Activated CD4-positive, alpha-beta memory T cell treated with anti-CD3 and anti-CD28 coated beads, Interleukin-2, amount 10 ng/mL, durations not matched to agents 7 days and 5 days (primary cell): ENCODE measurements around the gene KLK3. TPM values are rescaled to one million over a fixed set of nuclear protein-coding genes. Genes with fewer than 3 reads are reported as not detected.

ENCODE experiments used
- CTCF ChIA-PET: fragments of 350-600 bp; sonication (Branson Sonifier 250); formaldehyde crosslinking; loops from one replicate; lab custom pipeline; 2021; ENCODE audit warnings: antibody characterized with exemption, inconsistent platforms; lab: Charles Lee
- POLR2A ChIA-PET: fragments of 350-600 bp; sonication (Branson Sonifier 250); formaldehyde crosslinking; loops from one replicate; lab custom pipeline; 2021; ENCODE audit warnings: antibody characterized with exemption; lab: Charles Lee
- DNase-seq: peaks from one replicate; pipeline ENCODE4 v3.0.0-alpha.2; 2020
- H3K27ac Mint-ChIP-seq: one replicate; pipeline ENCODE4 v1.8.0; 2021; ENCODE audit warnings: mild to moderate bottlenecking, mixed read lengths
- H3K27me3 Mint-ChIP-seq: one replicate; pipeline ENCODE4 v1.8.0; 2021; ENCODE audit warnings: mixed read lengths
- H3K36me3 Mint-ChIP-seq: one replicate; pipeline ENCODE4 v1.8.0; 2021; ENCODE audit warnings: low read depth, mixed read lengths
- H3K4me1 Mint-ChIP-seq: one replicate; pipeline ENCODE4 v1.8.0; 2021; ENCODE audit warnings: mixed read lengths
- H3K4me3 Mint-ChIP-seq: one replicate; pipeline ENCODE4 v1.8.0; 2021; ENCODE audit warnings: mild to moderate bottlenecking, mixed read lengths
- H3K9me3 Mint-ChIP-seq: one replicate; pipeline ENCODE4 v1.8.0; 2021; ENCODE audit warnings: mixed read lengths
- total RNA-seq, 2 experiments: library from RNA; stranded (reverse); gene quantifications; one replicate each; pipeline ENCODE4 v1.2.3, GENCODE V29; 2021

KLK3 gene
- total RNA-seq, 2 experiments from 2014 or later: not detected

DNA sequence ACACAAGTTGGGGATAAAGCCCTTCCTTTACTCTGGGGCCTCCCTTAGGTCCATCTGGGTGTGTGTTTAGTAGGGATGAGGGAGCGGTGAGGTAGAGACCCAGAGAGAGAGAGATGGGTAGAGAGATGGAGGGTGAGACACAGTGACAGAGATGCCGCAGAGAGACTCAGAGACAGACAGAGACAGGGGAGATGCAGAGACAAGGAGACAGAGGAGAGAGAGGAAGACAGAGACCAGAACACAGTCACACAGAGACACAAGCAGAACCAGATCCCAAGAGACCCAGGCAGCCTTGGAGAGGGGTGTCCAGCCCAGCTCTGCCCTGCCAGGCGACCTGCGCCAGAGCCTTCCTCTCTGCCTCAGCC, 33.5 kb upstream of the KLK3 start:
- H3K9me3 Mint-ChIP-seq: no peaks in the 10 kb centered on the region
- no peak overlapping the region for H3K27ac Mint-ChIP-seq
- peaks cover 37% of the 10 kb centered on the region for H3K27me3 Mint-ChIP-seq
- no peak for DNase-seq
- H3K4me1 Mint-ChIP-seq: peaks cover 43% of the 10 kb centered on the region
- no peak overlapping the region for H3K4me3 Mint-ChIP-seq
- no peaks in the 10 kb centered on the region for H3K36me3 Mint-ChIP-seq
- ChIA-PET POLR2A (interaction anchor here (1.8 kb wide), 1 partner anchor 18 kb away, joined by 8 read pairs; no protein-coding TSS in a partner anchor), CTCF (no interaction called here)

DNA sequence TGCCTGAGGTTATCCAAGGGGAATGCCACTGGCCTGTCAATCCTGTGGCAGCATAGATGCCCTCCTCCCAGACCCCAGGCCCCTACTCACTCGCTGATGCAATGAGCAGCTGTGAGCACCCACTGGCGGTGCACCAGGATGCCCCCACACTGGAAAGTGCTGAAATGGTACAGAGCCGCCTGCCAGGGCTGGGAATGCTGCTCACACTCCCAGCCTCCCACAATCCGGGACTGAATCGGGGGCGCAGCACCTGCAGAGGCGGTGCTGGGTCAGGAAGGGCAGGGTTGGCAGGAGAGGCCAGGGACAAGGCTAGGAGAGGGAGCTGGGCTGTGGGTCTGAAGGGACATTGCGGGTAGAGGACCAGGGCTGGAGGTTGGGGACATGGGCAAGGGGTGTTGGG, 33.1 kb upstream of the KLK3 start:
- ChIA-PET CTCF (no interaction called here), POLR2A (interaction anchor here (1.8 kb wide), 1 partner anchor 18 kb away, joined by 8 read pairs; no protein-coding TSS in a partner anchor)
- no peaks in the 10 kb centered on the region for H3K9me3 Mint-ChIP-seq
- DNase-seq: no peak
- no peaks in the 10 kb centered on the region for H3K36me3 Mint-ChIP-seq
- H3K4me1 Mint-ChIP-seq: peaks cover 43% of the 10 kb centered on the region
- H3K27me3 Mint-ChIP-seq: peaks cover 41% of the 10 kb centered on the region
- no peak overlapping the region for H3K27ac Mint-ChIP-seq
- no peak overlapping the region for H3K4me3 Mint-ChIP-seq

DNA sequence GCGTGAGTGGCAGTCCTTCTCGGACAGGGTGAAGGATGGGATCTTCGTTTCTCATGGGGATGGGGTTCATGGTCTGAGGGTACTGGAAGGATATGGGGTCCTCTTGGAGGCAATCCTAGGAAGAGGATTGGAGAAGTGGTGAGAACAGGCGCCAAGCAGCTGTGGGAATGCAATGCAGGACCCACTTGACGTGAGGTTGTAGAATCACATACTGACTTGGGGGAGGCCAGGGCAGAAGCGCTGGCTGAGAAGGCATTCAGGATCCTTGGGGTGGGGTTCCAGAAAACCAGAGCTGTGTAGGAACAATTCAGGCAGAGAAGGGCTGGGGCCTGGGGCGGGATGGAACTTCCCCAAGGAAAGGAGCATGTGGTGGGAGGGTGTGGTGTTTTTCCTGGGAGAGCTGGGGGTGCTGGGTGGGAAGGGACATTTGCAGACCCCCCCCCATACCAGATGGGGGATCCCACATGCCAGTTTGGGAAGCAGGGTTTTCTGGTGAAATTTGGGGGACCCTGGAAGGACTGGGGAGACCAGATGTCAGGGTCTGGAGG, 32.0 kb upstream of the KLK3 start:
- peaks cover 43% of the 10 kb centered on the region for H3K27me3 Mint-ChIP-seq
- DNase-seq: no peak
- no peaks in the 10 kb centered on the region for H3K9me3 Mint-ChIP-seq
- no peak overlapping the region for H3K4me3 Mint-ChIP-seq
- no peaks in the 10 kb centered on the region for H3K36me3 Mint-ChIP-seq
- no peak overlapping the region for H3K27ac Mint-ChIP-seq
- CTCF ChIA-PET: no interaction called here
- POLR2A ChIA-PET: no interaction called here
- peaks cover 34% of the 10 kb centered on the region for H3K4me1 Mint-ChIP-seq

DNA sequence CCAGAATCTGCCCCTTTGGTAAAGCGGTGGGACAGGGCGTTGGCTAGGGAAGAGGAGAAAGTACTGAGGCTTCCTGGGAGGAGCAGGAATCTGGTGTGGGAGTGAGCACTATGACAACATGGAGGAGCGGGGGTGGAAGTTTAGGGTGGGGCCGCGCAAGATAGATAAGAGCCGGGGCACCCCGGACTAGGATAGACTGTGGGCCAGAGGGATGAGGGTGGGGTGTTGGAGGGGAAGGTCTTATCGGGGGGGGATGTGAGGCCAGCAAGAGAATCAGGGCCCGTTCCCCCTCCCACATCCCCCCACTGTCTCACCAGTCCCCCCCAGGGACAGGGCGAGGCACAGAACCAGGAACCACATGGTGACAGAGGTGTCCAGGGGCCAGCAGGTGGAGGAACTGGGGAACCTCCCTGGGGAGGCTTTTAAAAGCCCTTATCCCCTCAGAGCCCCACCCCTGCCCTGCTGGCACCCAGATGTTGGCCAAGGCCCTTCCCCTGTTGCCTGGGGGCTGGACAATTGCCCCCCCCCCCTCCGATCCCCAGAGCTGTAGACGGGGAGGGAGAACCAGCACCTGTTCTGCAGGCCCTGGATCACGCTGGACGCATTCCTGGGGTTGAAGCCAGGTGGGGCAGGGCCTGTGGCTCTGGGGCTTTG, 31.2 kb upstream of the KLK3 start, which contains the start of gene KLK1:
KLK1 (minus strand) TSS at position 399 of the 654 bp plus-strand sequence; CDS start at position 360, 39 bp downstream.
- no peak within 1 kb of the TSS for H3K4me3 Mint-ChIP-seq
- H3K27ac Mint-ChIP-seq: no peak within 1 kb of the TSS
- H3K36me3 Mint-ChIP-seq: no peaks in the 10 kb centered on the region
- POLR2A ChIA-PET: no interaction called here
- peaks cover 26% of the 10 kb centered on the region for H3K4me1 Mint-ChIP-seq
- no peaks in the 10 kb centered on the region for H3K9me3 Mint-ChIP-seq
- CTCF ChIA-PET: no interaction called here
- no peak for DNase-seq
- peaks cover 42% of the 10 kb centered on the region for H3K27me3 Mint-ChIP-seq

DNA sequence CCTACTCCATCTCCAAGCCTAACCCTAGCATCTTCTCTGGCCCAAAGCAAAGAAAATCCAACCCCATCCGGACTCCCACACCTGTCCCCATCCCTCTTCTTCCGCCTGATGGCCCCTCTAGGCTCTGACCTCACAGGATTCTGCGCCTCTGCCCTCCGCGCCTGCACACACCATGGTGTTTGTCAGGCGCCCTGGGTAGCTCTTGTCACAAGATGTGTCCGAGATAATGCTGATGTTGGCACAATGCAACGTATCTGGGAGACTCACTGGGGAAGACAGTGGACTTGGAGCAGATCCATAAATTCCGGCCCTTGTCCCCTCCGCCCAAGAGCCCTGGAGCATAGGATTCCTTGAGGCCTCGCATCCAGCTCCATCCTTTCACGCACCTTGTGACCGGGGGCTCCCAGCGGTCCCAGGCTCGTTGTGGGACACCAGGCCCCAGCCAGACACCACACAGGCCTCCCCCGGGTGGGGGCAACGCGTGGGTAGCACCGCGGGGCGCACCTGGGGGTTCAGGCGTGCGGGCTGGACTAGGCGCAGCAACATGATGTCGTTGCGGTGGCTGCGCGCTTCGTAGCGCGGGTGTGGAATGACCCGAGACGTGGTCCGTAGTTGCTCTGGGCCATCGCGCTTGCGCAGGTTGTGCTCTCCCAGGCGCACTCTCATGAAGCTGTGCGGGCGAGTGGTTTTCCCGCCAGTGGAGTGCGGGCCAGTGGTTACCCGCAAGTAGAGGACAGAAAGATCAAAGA, 28.0 kb upstream of the KLK3 start:
- Mint-ChIP-seq H3K4me3 (no peak overlapping the region), H3K27me3 (peaks cover 20% of the 10 kb centered on the region), H3K27ac (no peak overlapping the region), H3K9me3 (no peaks in the 10 kb centered on the region), H3K4me1 (no peaks in the 10 kb centered on the region), H3K36me3 (no peaks in the 10 kb centered on the region)
- POLR2A ChIA-PET: interaction anchor here (0.5 kb wide), 1 partner anchor 333 kb away, joined by 4 read pairs; no protein-coding TSS in a partner anchor
- CTCF ChIA-PET: no interaction called here
- no peak for DNase-seq

DNA sequence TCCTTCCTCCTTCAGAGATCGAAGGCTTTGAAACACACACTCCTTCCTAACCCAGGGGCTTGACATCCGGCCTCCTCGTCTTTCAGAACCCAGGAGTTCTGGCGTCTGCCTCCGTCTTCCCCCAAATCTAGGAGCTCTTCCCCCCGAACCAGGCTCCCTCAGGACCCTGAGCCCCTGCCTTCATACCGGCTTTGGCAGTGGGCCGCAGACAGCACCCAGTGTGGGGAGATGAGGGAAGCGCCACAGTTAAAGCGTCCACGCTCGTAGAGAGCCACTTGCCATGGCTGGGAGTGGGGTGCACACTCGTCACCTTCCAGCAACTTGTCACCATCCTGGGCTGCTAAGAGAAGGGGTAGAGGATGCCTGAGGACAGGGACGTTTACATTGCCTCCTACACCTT, 27.2 kb upstream of the KLK3 start:
- ChIA-PET CTCF (no interaction called here), POLR2A (no interaction called here)

DNA sequence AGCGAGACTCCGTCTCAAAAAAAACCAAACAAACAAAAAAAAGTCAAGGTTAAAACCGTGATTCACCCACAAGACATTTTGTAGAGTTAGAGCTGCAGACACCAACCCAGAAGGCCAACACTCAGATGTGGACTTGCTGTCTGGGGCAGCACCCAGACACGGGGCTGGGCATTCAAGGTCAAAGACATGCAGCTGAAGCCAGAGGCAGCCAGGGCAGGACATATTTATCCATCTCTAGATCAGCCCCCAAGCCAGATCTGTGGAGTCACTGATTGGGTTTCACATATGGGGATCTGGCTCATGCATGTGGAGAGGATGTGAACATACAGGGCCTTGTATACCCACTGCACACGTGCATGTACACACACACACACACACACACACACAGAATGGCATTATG, 24.9 kb upstream of the KLK3 start:
- Mint-ChIP-seq H3K27me3 (peaks cover 19% of the 10 kb centered on the region), H3K36me3 (no peaks in the 10 kb centered on the region), H3K4me3 (no peak overlapping the region), H3K27ac (no peak overlapping the region), H3K4me1 (no peaks in the 10 kb centered on the region), H3K9me3 (no peaks in the 10 kb centered on the region)
- POLR2A ChIA-PET: no interaction called here
- CTCF ChIA-PET: no interaction called here
- no peak for DNase-seq

More for the DNA sequence above, 27.2 kb upstream of the KLK3 start:
- H3K4me3 Mint-ChIP-seq: no peak overlapping the region
- H3K36me3 Mint-ChIP-seq: no peaks in the 10 kb centered on the region
- no peaks in the 10 kb centered on the region for H3K9me3 Mint-ChIP-seq
- H3K27me3 Mint-ChIP-seq: peaks cover 20% of the 10 kb centered on the region
- H3K27ac Mint-ChIP-seq: no peak overlapping the region
- no peak for DNase-seq
- H3K4me1 Mint-ChIP-seq: no peaks in the 10 kb centered on the region

DNA sequence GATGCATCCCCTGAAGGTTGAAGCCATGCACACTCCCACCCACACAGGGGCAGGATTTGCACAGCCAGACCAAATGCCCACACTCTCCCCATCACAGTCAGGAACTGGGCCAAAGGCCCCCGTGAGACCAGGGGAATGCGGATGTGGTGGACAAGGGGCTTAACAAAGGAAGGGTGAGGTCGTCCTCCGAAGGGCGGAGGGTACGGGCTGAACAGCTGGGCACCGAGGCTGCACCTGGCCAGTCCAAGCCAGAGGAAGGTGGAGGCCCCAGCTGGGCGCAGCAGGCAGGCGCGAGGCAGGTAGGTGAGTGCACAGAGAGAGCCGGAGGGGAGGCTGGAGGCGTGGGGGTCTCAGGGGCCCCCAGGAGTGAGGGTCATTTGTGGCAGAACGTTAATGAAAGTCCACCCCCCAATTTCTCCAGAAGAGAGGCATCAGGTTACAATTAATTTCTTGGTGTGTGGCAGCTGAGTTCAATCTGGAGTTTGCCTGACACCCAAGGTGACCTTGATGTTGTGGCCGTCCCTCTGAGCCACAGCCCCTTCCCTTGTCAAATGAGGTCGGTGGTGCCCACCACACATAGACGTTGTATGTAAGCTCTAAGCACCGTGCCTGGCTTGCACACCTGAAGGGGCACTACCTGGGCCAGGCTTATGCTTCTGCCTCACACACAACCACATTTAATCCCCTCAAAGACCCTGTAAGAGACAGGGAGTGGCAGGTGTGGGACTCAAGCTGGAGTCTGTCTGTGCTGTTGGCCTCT, 24.3 kb upstream of the KLK3 start:
- H3K4me1 Mint-ChIP-seq: peaks cover 3% of the 10 kb centered on the region
- no peaks in the 10 kb centered on the region for H3K36me3 Mint-ChIP-seq
- H3K9me3 Mint-ChIP-seq: no peaks in the 10 kb centered on the region
- H3K4me3 Mint-ChIP-seq: no peak overlapping the region
- POLR2A ChIA-PET: no interaction called here
- CTCF ChIA-PET: no interaction called here
- peaks cover 23% of the 10 kb centered on the region for H3K27me3 Mint-ChIP-seq
- H3K27ac Mint-ChIP-seq: no peak overlapping the region
- DNase-seq: no peak

DNA sequence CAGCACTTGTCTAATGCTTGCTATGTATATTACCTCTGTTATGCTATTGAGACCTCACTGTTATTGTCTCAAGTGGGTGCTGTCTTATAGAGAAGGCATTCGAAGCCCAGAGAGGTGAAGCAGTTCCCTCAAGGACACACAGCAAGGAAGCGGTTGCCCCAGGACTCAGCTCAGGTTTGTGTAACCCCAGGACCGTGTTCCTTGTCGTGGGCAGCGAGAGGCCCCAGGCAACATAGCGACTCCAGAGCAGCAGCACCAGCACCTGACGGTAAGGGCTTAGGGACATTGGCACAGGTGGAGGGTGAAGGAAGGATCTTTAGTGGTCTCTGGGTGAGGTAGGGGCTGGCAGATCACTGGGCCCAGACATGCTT, 23.7 kb upstream of the KLK3 start:
- Mint-ChIP-seq H3K4me1 (peaks cover 4% of the 10 kb centered on the region), H3K4me3 (no peak overlapping the region), H3K27me3 (peaks cover 22% of the 10 kb centered on the region), H3K27ac (no peak overlapping the region), H3K36me3 (no peaks in the 10 kb centered on the region), H3K9me3 (no peaks in the 10 kb centered on the region)
- ChIA-PET CTCF (no interaction called here), POLR2A (no interaction called here)
- DNase-seq: no peak

DNA sequence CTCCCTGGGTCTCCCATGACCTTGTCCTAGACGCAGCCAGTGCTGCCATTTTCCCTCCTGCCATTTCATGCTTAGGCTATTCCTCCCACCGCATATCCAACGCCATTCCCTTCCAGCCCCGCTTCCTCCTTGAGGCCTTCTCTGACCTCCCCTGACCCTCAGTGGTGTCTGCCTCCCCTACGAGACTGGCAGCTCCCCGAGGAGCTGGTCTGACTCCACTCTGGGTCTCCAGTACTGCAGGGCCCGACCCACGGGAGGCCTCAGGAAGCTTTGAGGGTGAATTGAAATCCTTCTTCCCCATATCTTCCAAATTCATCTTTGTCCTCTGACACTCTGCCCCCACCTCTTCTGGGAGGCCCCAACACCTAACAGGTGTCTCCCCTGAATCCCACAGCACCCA, 22.0 kb upstream of the KLK3 start:
- POLR2A ChIA-PET: interaction anchor here (0.6 kb wide), 1 partner anchor 72 kb away, joined by 3 read pairs; no protein-coding TSS in a partner anchor
- DNase-seq: no peak
- Mint-ChIP-seq H3K4me1 (peaks cover 9% of the 10 kb centered on the region), H3K9me3 (no peaks in the 10 kb centered on the region), H3K4me3 (no peak overlapping the region), H3K27ac (no peak overlapping the region), H3K36me3 (no peaks in the 10 kb centered on the region), H3K27me3 (peaks cover 27% of the 10 kb centered on the region)
- CTCF ChIA-PET: no interaction called here

DNA sequence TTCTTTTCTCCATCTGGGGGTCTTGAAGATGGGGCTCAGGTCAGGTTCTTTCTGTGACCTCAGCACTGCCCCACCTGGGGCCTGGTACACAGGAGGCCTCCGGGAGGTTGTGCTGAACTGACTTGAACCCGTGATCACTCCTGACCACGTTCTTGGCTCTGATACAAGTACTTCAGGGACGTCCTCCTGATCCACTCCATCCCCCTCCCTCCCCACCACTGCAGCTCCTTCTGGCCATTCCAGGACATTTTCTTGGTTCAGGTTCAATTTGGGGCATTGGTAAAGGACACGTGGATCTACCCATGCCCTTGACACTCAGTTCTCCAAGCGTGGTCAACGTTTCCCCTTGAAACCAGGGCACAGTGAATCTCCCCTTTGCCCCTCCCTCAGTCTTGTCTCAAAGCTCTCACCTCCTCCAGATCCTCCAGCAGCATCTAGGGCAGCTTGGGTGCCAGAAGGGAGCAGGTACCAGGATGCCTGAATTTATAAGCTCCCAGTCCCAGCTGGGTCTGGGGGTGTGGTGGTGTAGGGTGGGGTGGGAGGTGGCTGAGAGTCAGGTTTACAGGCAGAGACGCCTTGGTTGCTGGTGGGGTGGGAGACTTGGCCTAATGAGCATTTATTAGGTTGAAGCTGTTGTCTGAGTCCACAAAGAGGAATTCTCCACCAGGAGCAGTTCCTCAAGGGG, 21.5 kb upstream of the KLK3 start, which contains the start of gene KLK15:
KLK15 (minus strand) TSS at position 458 of the 685 bp plus-strand sequence. CDS start 2,082 bp downstream, outside the sequence.
- Mint-ChIP-seq H3K27me3 (peaks cover 26% of the 10 kb centered on the region), H3K4me3 (no peak within 1 kb of the TSS), H3K27ac (no peak within 1 kb of the TSS), H3K9me3 (no peaks in the 10 kb centered on the region), H3K4me1 (peaks cover 11% of the 10 kb centered on the region), H3K36me3 (no peaks in the 10 kb centered on the region)
- ChIA-PET POLR2A (no interaction called here), CTCF (no interaction called here)
- DNase-seq: no peak

DNA sequence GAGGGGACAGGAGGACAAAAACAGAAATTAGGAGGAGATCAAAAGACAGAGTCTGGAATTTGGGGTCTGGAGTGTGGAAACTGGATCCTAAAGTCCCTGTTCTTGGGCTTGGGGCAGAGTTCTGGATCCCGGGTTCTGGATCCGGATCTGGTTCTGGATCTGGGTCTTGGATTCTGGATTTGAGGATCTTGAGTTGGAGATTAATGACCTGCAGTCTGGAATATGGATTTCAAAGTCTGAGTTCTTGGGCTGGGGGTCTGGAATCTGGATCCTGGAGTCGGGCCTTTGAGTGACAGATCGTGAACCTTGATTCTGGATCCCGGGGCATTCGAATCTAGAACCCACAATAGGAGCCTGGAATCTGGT, 20.9 kb upstream of the KLK3 start:
- no peak overlapping the region for H3K27ac Mint-ChIP-seq
- CTCF ChIA-PET: no interaction called here
- no peak overlapping the region for H3K4me3 Mint-ChIP-seq
- H3K9me3 Mint-ChIP-seq: no peaks in the 10 kb centered on the region
- no peak for DNase-seq
- peaks cover 26% of the 10 kb centered on the region for H3K27me3 Mint-ChIP-seq
- no peaks in the 10 kb centered on the region for H3K36me3 Mint-ChIP-seq
- POLR2A ChIA-PET: no interaction called here
- peaks cover 11% of the 10 kb centered on the region for H3K4me1 Mint-ChIP-seq
